Small intestine (tissue), 7 donors: Measurements from ENCODE around the gene DCAF12. TPM values are rescaled to one million over a fixed set of nuclear protein-coding genes. Genes with fewer than 3 reads are reported as not detected.
A peak's percentile ranks its signal among the peaks of the same experiment; 100 is the strongest.

ENCODE experiments used
- DNase-seq, 2 donors: peaks; one replicate each; pipeline versions ENCODE4 v3.0.0 to v3.0.0-alpha.2; 2013
- FAIRE-seq: peaks from 2 replicates; lab custom pipeline; 2012; peaks lifted over from hg19 to GRCh38; lab: Jason Lieb, UNC
- H3K27ac ChIP-seq, 3 donors: one replicate each; pipeline ENCODE4 v1.5.1; 2013; ENCODE audit warnings: low read length in 2 of 3, mild to moderate bottlenecking in 2 of 3, control low read depth in 1 of 3, inconsistent platforms in 1 of 3, low read depth in 1 of 3, moderate library complexity in 1 of 3
- H3K27me3 ChIP-seq, 3 donors: one replicate each; pipeline ENCODE4 v1.6.1; 2013; ENCODE audit warnings: low read length in 3 of 3, inconsistent platforms in 1 of 3; ENCODE audit not compliant: control insufficient read depth in 3 of 3, insufficient read depth in 3 of 3
- H3K36me3 ChIP-seq, 3 donors: one replicate each; pipeline ENCODE4 v1.6.1; 2013; ENCODE audit warnings: low read length in 3 of 3, inconsistent platforms in 1 of 3, low read depth in 1 of 3, mild to moderate bottlenecking in 1 of 3, moderate library complexity in 1 of 3; ENCODE audit not compliant: control insufficient read depth in 3 of 3, insufficient read depth in 2 of 3
- H3K4me1 ChIP-seq, 3 donors: one replicate each; pipeline ENCODE4 v1.6.1; 2013; ENCODE audit warnings: low read length in 2 of 3, inconsistent platforms in 1 of 3, low read depth in 1 of 3, mild to moderate bottlenecking in 1 of 3, moderate library complexity in 1 of 3; ENCODE audit not compliant: control insufficient read depth in 3 of 3, insufficient read depth in 2 of 3
- H3K4me3 ChIP-seq, 3 donors: one replicate each; pipeline ENCODE4 v1.5.1; 2013; ENCODE audit warnings: low read length in 3 of 3, control low read depth in 1 of 3, inconsistent platforms in 1 of 3, low read depth in 1 of 3, mild to moderate bottlenecking in 1 of 3, moderate library complexity in 1 of 3
- H3K9me3 ChIP-seq, 2 donors: one replicate each; pipeline ENCODE4 v1.6.1; 2013; ENCODE audit warnings: low read depth in 1 of 2, low read length in 1 of 2; ENCODE audit not compliant: control insufficient read depth in 2 of 2, insufficient read depth in 1 of 2
- WGBS, 3 donors: extraction: QIAGEN DNeasy Blood & Tissue Kit; methylation state at CpG; one replicate each; pipeline ENCODE4 v1.1.7; 2013; 5-methylcytosine and 5-hydroxymethylcytosine counted together
- polyA plus RNA-seq, 4 donors: library from polyadenylated mRNA; stranded (reverse) in 3 of 4; unstranded in 1 of 4; fragments of 200-250 nt in 3 of 4; fragments of 120-200 nt in 1 of 4; gene quantifications; one replicate each; pipeline versions ENCODE4 v1.2.1 to v1.2.3, GENCODE V29; 2013
- donor health status: healthy with polysubstance abuse.
- donor health status: control.
- donor health status: control.
- donor health status: Bipolar disorder and iron deficiency.
- donor health status: healthy.

Gene DCAF12
- polyA plus RNA-seq, 4 donors, result 16.2 to 45.3 (median 20.4) TPM

DNA sequence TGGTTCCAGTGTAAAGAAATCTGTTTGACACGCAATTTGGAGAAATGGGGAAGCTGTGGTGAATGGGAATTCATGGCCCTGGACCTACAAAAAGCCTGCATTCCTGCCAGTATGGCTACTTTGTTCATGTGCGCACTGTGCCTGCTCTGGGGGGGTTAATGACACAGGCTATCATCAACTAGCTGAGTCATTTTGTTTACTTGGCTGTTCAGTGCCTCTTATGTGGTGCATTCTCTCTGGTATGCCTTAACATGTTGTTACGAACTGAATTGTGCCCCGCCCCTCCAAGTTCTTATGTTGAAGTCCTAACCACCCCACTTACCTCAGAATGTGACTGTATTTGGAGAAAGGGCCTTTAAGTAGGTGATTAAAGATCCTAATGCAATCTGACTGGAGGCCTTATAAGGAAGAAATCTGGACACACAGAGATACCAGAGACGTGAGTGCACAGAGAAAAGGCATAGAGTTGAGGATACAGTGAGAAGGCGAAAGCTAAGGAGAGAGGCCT, 31.9 kb upstream of the DCAF12 start:
- DNase-seq (peak; percentile 33 to 64), FAIRE-seq (no peak)
- Histone ChIP-seq H3K27me3 (no peaks in the 10 kb centered on the region), H3K4me1 (no peaks in the 10 kb centered on the region), H3K36me3 (no peaks in the 10 kb centered on the region), H3K4me3 (no peak overlapping the region), H3K27ac (no peak overlapping the region), H3K9me3 (no peaks in the 10 kb centered on the region)
- WGBS, 3 donors, result 55 to 69% (median 64%) methylated on average over 6 of the region's 6 CpGs

DNA sequence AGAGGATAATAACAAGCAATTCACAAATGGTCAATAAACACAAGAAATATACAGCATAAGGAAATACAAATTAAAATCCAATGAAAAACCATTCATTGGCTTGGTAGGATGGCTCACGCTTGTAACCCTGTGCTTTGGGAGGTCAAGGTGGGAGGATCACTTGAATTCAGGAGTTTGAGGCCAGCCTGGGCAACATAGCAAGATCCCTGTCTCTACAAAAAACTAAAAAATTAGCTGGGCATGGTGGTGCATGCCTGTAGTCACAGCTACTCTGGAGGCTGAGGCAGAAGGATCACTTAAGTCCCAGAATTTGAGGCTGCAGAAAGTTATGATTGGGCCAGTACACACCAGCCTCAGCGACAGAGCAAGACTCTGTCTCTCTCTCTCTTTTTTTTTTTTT, 31.4 kb upstream of the DCAF12 start:
- no peaks in the 10 kb centered on the region for H3K9me3 ChIP-seq
- no peaks in the 10 kb centered on the region for H3K27me3 ChIP-seq
- H3K4me3 ChIP-seq, result no peak overlapping the region
- 93 to 95% (median 93%) methylated on average over 2 of the region's 2 CpGs for WGBS, 3 donors
- no peaks in the 10 kb centered on the region for H3K4me1 ChIP-seq
- no peak for DNase-seq
- FAIRE-seq, result no peak
- no peaks in the 10 kb centered on the region for H3K36me3 ChIP-seq
- H3K27ac ChIP-seq, result no peak overlapping the region

DNA sequence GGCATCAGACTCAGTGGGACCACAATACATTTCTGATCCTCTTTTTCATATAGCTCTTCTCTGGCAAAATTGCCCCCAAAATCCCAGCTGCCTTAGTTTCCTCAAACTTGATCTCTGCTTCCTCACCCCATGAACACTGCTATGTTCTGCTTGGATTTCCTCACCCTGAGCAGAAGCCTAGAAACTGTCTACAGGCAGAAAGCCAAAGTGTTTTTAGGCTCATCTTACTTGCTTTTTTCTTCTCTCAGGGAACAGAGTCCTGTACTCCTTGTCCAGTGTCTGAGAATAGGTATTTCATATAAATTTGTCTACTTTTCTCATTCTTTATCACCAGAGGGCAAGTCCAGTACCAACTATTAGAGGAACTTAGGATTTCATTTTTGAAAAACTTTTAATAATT, 30.8 kb upstream of the DCAF12 start:
- DNase-seq, result no peak
- no peak for FAIRE-seq
- Histone ChIP-seq H3K4me1 (no peaks in the 10 kb centered on the region), H3K36me3 (no peaks in the 10 kb centered on the region), H3K4me3 (no peak overlapping the region), H3K9me3 (no peaks in the 10 kb centered on the region), H3K27ac (no peak overlapping the region), H3K27me3 (no peaks in the 10 kb centered on the region)

DNA sequence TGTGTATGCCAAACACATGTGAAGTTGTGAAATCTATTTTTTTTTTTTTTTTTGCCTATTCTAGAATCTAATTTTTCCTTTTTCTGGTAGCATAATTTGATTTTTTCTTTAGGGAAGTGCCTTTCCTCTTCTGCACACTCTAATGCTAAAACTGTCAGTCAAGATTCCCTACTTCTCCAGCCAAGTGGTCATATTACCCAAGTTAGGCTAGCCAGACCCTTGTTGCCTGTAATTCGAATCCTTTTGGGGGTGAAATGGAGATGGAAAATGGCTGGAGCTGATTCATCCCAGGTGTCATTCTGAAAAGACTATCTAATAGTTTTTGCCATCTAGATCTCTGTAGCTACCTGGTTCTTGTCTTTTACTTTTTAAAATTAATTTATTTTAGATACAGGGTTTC, 27.6 kb upstream of the DCAF12 start:
- no peak overlapping the region for H3K27ac ChIP-seq
- H3K9me3 ChIP-seq, result no peaks in the 10 kb centered on the region
- 75 to 88% (median 87%) methylated on average over 1 of the region's 1 CpG for WGBS, 3 donors
- no peaks in the 10 kb centered on the region for H3K36me3 ChIP-seq
- DNase-seq (no peak), FAIRE-seq (no peak)
- no peak overlapping the region for H3K4me3 ChIP-seq
- H3K27me3 ChIP-seq, result no peaks in the 10 kb centered on the region
- H3K4me1 ChIP-seq, result no peaks in the 10 kb centered on the region

DNA sequence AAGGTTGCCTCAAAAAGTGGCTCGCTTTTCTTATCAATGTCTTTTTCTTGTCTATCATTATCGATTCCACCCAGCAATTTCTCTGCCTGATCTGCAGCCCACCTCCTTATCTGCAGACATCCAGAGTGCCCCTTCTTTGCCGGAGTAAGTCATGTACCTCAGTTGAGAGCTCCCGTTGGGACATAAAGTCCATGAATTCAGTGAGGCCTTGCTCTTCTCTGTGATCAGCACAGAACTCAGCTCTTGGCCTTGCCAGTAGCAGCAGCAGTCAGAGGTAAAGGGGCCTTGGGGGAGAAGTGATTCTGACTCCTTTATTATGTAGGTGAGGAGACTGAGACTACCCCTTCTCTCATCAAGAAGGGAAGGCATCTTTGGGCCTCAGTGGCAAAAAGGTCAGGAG, 24.9 kb upstream of the DCAF12 start:
- no peak overlapping the region for H3K27ac ChIP-seq

DNA sequence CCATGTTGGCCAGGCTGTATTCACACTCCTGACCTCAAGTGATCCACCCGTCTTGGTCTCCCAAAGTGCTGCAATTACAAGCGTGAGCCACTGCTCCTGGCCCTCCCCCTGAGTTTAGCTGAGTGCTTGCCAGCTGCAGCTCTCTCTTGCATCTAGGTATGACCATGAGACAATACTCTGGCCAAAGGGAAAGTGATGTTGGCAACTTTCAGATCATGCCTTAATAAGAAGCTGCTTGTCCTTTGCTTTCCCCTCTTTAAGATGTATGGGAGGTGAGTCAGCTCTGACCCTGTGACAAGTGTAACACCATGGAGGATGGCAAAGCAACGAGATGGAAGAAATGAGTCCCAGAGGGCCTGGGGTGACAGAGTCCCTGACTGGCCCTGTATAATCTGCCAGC, 18.7 kb upstream of the DCAF12 start:
- FAIRE-seq, result no peak
- 51 to 69% (median 52%) methylated on average over 3 of the region's 3 CpGs for WGBS, 3 donors

More for the DNA sequence above, 24.9 kb upstream of the DCAF12 start:
- Histone ChIP-seq H3K9me3 (no peaks in the 10 kb centered on the region), H3K27me3 (no peaks in the 10 kb centered on the region), H3K4me3 (no peak overlapping the region), H3K4me1 (no peaks in the 10 kb centered on the region), H3K36me3 (no peaks in the 10 kb centered on the region)
- WGBS, 3 donors, result 88 to 96% (median 92%) methylated on average over 4 of the region's 4 CpGs
- FAIRE-seq, result no peak
- no peak for DNase-seq

DNA sequence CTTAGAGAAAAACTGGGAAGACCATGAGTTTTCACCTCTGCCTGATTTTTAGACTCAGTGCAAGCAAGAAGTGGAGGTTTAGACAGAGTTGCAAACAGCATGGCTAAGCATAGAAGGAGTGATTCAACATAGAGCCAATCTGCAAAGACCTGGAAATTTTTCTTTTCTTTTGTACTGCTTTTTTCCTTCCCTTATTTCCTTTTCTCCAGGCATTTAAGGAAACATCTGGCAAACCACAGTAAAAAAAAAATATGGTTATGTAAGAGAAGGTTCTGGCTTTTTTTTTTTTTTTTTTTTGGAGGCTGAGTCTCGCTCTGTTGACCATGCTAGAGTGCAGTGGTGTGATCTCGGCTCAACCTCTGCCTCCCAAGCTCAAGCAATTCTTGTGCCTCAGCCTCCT, 16.6 kb upstream of the DCAF12 start:
- Histone ChIP-seq H3K36me3 (no peaks in the 10 kb centered on the region), H3K4me3 (no peak overlapping the region), H3K27ac (no peak overlapping the region), H3K9me3 (no peaks in the 10 kb centered on the region), H3K4me1 (no peaks in the 10 kb centered on the region), H3K27me3 (no peaks in the 10 kb centered on the region)
- FAIRE-seq, result no peak
- 77 to 96% (median 91%) methylated on average over 2 of the region's 2 CpGs for WGBS, 3 donors
- DNase-seq, result no peak

More for the DNA sequence above, 18.7 kb upstream of the DCAF12 start:
- no peak for DNase-seq
- H3K9me3 ChIP-seq, result no peaks in the 10 kb centered on the region
- H3K27me3 ChIP-seq, result no peaks in the 10 kb centered on the region
- H3K27ac ChIP-seq, result no peak overlapping the region
- no peaks in the 10 kb centered on the region for H3K36me3 ChIP-seq
- no peak overlapping the region for H3K4me3 ChIP-seq
- H3K4me1 ChIP-seq, result no peaks in the 10 kb centered on the region

DNA sequence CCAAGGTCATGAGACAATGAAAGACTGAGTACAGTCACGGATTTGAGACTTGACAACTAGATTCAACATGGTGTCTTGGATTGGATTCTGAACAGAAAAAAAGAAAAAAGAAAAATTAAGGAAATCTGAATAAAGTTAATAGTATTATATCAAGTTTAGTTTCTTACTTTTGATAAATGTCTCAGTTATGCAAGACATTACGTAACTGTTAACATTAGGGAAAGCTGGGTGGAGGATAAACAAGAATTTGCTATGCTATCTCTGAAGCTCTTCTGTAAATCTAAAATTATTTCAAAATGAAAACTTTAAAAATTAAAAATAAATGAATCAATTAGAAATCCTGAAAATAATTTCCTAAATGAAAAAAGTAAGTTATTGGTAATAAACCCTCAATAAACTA, 14.4 kb upstream of the DCAF12 start:
- H3K9me3 ChIP-seq, result no peaks in the 10 kb centered on the region
- DNase-seq (no peak), FAIRE-seq (no peak)
- H3K4me1 ChIP-seq, result no peaks in the 10 kb centered on the region
- no peak overlapping the region for H3K4me3 ChIP-seq
- no peaks in the 10 kb centered on the region for H3K36me3 ChIP-seq
- 74 to 81% (median 78%) methylated on average over 2 of the region's 2 CpGs for WGBS, 3 donors
- H3K27ac ChIP-seq, result no peak overlapping the region
- no peaks in the 10 kb centered on the region for H3K27me3 ChIP-seq

DNA sequence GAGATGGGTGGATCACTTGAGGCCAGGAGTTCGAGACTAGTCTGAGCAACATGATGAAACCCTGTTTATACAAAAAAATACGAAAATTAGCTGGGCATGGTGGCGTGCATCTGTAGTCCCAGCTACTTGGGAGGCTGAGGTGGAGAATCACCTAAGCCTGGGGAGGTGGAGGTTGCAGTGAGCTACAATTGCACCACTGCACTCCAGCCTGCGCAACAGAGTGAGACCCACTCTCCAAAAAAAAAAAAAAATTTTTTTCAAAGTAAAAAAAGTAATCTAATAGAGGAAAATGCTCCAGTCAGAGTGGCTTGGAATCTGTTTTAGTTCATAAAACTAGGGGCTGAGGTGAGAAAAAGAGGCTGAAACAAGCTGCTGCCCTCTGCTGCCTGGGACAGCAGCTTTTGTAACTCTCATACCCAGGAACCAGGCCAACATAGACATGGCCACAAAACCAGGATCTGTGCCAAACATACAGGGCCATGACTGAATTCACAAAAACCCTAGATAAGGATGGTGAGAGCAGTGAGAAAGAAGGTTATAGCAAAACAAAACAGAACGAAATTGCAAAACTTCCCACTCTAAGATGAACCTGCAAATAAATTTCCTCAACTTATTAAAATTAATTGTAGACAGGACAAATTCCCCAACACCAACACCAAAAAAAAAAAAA, 13.1 kb upstream of the DCAF12 start:
- Histone ChIP-seq H3K27me3 (no peaks in the 10 kb centered on the region), H3K4me3 (no peak overlapping the region), H3K9me3 (no peaks in the 10 kb centered on the region), H3K36me3 (no peaks in the 10 kb centered on the region), H3K4me1 (no peaks in the 10 kb centered on the region), H3K27ac (no peak overlapping the region)
- DNase-seq, result peak in 1 of 2 donors; percentile 46
- WGBS, 3 donors, result 61 to 80% (median 75%) methylated on average over 5 of the region's 5 CpGs
- FAIRE-seq, result no peak
